Nephron (organoid): Measurements from ENCODE around the gene PANK3.
"Not testable (repeated sequence)": the region's sequence is repeated elsewhere in the genome, so short reads cannot be mapped to it uniquely, and the experiment has no call there.

ENCODE experiments used
- H3K27ac Mint-ChIP-seq, 3 experiments: 2 replicates each; pipeline ENCODE4 v1.8.0; 2020; ENCODE audit warnings: mixed read lengths in 3 of 3, mild to moderate bottlenecking in 2 of 3, moderate library complexity in 1 of 3
- H3K27me3 Mint-ChIP-seq: 2 replicates; pipeline ENCODE4 v1.8.0; 2021; ENCODE audit warnings: low read depth, mild to moderate bottlenecking, moderate library complexity, mixed read lengths
- H3K36me3 Mint-ChIP-seq: 2 replicates; pipeline ENCODE4 v1.8.0; 2020; ENCODE audit warnings: low read depth, mixed read lengths
- H3K4me1 Mint-ChIP-seq: 2 replicates; pipeline ENCODE4 v1.8.0; 2020; ENCODE audit warnings: mixed read lengths
- H3K4me3 Mint-ChIP-seq, 3 experiments: 2 replicates each; pipeline ENCODE4 v1.8.0; 2020; ENCODE audit warnings: mild to moderate bottlenecking in 3 of 3, mixed read lengths in 3 of 3, moderate library complexity in 2 of 3
- H3K9me3 Mint-ChIP-seq: 2 replicates; pipeline ENCODE4 v1.8.0; 2020; ENCODE audit warnings: mixed read lengths
- TF ChIP-seq, protein P1 (sequence below), 3 experiments: fragments of 200-600 bp; sonication (generic); IDR thresholded peaks; one replicate each; pipeline ENCODE4 v1.5.0; 2021; ENCODE audit warnings: antibody characterized with exemption in 3 of 3; ENCODE audit not compliant: unreplicated experiment in 3 of 3

The PANK3 gene

GRCh38 chr5:168583742-168584482 is 4.7 kb upstream of the PANK3 start:
- peaks cover 8% of the 10 kb centered on the region for H3K27me3 Mint-ChIP-seq
- no peaks in the 10 kb centered on the region for H3K9me3 Mint-ChIP-seq
- no peaks in the 10 kb centered on the region for H3K36me3 Mint-ChIP-seq
- peaks cover 11% of the 10 kb centered on the region for H3K4me1 Mint-ChIP-seq
- no peak overlapping the region for H3K27ac Mint-ChIP-seq
- no peak overlapping the region for H3K4me3 Mint-ChIP-seq
- TF ChIP-seq, protein P1, sequence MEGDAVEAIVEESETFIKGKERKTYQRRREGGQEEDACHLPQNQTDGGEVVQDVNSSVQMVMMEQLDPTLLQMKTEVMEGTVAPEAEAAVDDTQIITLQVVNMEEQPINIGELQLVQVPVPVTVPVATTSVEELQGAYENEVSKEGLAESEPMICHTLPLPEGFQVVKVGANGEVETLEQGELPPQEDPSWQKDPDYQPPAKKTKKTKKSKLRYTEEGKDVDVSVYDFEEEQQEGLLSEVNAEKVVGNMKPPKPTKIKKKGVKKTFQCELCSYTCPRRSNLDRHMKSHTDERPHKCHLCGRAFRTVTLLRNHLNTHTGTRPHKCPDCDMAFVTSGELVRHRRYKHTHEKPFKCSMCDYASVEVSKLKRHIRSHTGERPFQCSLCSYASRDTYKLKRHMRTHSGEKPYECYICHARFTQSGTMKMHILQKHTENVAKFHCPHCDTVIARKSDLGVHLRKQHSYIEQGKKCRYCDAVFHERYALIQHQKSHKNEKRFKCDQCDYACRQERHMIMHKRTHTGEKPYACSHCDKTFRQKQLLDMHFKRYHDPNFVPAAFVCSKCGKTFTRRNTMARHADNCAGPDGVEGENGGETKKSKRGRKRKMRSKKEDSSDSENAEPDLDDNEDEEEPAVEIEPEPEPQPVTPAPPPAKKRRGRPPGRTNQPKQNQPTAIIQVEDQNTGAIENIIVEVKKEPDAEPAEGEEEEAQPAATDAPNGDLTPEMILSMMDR (IDR thresholded peaks at IDR 0.05; ENCODE audit: unreplicated experiment in 3 of 3): no peak

- not testable (repeated sequence) for H3K9me3 Mint-ChIP-seq, H3K27me3 Mint-ChIP-seq
- H3K4me3 Mint-ChIP-seq: peak overlapping the region; percentile 31 to 84 (median 45)
- H3K27ac Mint-ChIP-seq: peak overlapping the region; percentile 39 to 99 (median 98)
- H3K36me3 Mint-ChIP-seq: peaks cover 12% of the 10 kb centered on the region
- peaks cover 32% of the 10 kb centered on the region for H3K4me1 Mint-ChIP-seq
Observed at GRCh38 chr5:168580814-168581469, 1.8 kb upstream of the PANK3 start.

DNA sequence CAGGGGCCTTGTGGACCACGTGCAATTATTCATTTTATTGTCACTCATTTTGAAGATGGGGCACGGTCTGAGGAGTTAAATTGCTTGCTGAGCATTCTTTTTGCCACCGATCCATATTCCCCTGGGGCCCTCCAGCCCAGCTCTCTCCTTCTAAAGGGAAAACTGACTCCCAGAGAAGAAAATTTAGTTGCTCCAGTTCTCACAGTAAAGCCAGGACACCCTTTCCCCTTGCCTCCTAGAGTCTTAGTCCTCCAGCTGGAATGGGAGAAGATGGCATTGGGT is 1.0 kb upstream of the PANK3 start:
- H3K27ac Mint-ChIP-seq: peak overlapping the region; percentile 98 to 99 (median 99)
- H3K36me3 Mint-ChIP-seq: peaks cover 20% of the 10 kb centered on the region
- peak overlapping the region; percentile 84 to 90 (median 90) for H3K4me3 Mint-ChIP-seq
- TF ChIP-seq, protein P1 (IDR thresholded peaks at IDR 0.05; ENCODE audit: unreplicated experiment in 3 of 3): no peak
- no peaks in the 10 kb centered on the region for H3K27me3 Mint-ChIP-seq
- peaks cover 31% of the 10 kb centered on the region for H3K4me1 Mint-ChIP-seq
- peaks cover 1% of the 10 kb centered on the region for H3K9me3 Mint-ChIP-seq

DNA sequence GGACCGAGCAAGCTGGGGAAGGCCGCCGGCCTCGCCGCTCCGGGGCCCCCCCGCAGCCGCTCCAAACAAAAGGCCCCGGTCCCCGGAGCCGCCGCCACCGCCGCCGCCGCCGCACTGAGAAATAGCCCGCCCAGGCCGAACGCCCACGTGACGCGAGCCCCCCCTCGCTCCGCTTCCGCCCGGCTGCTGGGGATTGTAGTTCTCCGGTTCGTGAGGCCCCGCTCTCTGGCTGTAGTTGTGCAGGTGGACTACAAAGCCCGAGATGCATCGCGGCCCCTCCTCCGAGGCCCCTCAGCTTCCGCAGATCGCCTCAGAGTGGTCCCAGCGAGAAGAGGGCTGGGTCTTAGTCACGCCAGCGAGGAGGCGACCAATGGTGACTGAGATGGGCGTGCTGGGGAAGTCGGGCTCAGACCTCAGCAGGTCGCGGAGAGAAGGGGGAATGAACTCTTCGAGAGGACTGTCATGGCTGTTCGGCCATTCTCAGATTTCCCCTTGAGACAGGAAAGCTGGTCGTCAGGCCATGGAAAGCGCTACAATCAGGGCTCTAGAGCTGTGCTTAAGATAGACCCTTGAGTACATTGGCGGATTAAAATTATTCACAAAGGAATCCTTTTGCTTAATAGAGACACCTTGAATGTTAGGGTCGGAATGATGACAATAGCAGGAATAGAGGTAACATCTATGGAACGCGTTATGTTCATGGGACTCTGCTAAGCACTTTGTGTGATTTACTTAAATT is 489 bp upstream of the PANK3 start:
- Mint-ChIP-seq H3K27me3 (no peaks in the 10 kb centered on the region), H3K36me3 (peaks cover 25% of the 10 kb centered on the region), H3K27ac (peak overlapping the region; percentile 98 to 99 (median 99)), H3K4me3 (peak overlapping the region; percentile 84 to 90 (median 90)), H3K9me3 (peaks cover 3% of the 10 kb centered on the region), H3K4me1 (peaks cover 29% of the 10 kb centered on the region)
- TF ChIP-seq, protein P1 (IDR thresholded peaks at IDR 0.05; ENCODE audit: unreplicated experiment in 3 of 3): no peak

DNA sequence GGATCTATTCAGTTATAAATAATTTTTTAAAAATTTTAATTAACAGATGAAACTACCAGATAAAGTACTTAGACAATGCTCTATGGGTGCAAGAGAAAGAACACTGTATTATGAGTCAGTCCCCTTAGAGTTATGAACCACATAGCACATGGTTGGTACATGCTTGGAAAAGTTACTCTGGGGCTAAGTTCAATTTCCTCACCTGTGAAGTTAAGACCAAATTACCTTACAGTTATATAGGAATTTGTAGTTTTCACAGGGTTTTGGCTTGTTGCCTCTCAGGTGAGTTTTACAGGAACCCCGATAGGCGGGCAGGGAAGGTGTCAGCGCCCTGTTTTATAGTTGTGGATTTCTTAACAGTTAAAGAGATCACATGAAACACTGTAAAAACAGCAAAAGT is 1.2 kb downstream of the PANK3 start:
- H3K4me3 Mint-ChIP-seq: peak overlapping the region; percentile 95 to 99 (median 97)
- TF ChIP-seq, protein P1 (IDR thresholded peaks at IDR 0.05; ENCODE audit: unreplicated experiment in 3 of 3): no peak
- H3K27ac Mint-ChIP-seq: peak overlapping the region; percentile 88 to 99 (median 98)
- peaks cover 3% of the 10 kb centered on the region for H3K9me3 Mint-ChIP-seq
- peaks cover 34% of the 10 kb centered on the region for H3K36me3 Mint-ChIP-seq
- H3K27me3 Mint-ChIP-seq: no peaks in the 10 kb centered on the region
- peaks cover 29% of the 10 kb centered on the region for H3K4me1 Mint-ChIP-seq
